ENCODE measurements around the gene CFAP74. TPM values are rescaled to one million over a fixed set of nuclear protein-coding genes. Genes with fewer than 3 reads are reported as not detected.

CFAP74 gene
- total and polyA plus RNA-seq, 2 experiments from 2014 or later = not detected

GRCh38 chr1:2009101-2010053 lies 5.8 kb upstream of the CFAP74 start:
- no peaks in the 10 kb centered on the region for H3K9me3 ChIP-seq (ENCODE audit: low read depth)
- DNase-seq (ENCODE audit: low spot score) = no peak
- no peaks in the 10 kb centered on the region for H3K79me2 ChIP-seq
- no peaks in the 10 kb centered on the region for H3K9me2 ChIP-seq (replicated peaks; ENCODE audit: insufficient read depth)
- H3K27me3 ChIP-seq = peaks cover 6% of the 10 kb centered on the region
- no peak overlapping the region for H3K4me3 ChIP-seq
- H3K36me3 ChIP-seq (replicated peaks; ENCODE audit: insufficient read depth, low read depth) = no peaks in the 10 kb centered on the region
- H3K4me1 ChIP-seq (ENCODE audit: insufficient read depth) = no peaks in the 10 kb centered on the region
- H4K20me1 ChIP-seq (ENCODE audit: insufficient read depth, poor library complexity, severe bottlenecking) = no peaks in the 10 kb centered on the region
- TF ChIP-seq CTCF (IDR thresholded peaks at IDR 0.05; ENCODE audit: poor library complexity) = no peak
- TF ChIP-seq EZH2 (IDR thresholded peaks at IDR 0.05; ENCODE audit: borderline replicate concordance) = no peak
- TF ChIP-seq EZH2phosphoT487 (IDR thresholded peaks at IDR 0.05; ENCODE audit: low read depth, severe bottlenecking, unreplicated experiment) = no peak
- H2AFZ ChIP-seq = no peak overlapping the region
- H3K4me2 ChIP-seq = no peak overlapping the region
- no peak overlapping the region for H3K27ac ChIP-seq
- 85% methylated on average over 27 of the region's 27 CpGs for WGBS (ENCODE audit: low lambda C conversion rate, missing lambda C conversion rate)

GRCh38 chr1:2004856-2005255 lies 1.3 kb upstream of the CFAP74 start:
- Histone ChIP-seq H4K20me1 (ENCODE audit: insufficient read depth, poor library complexity, severe bottlenecking) (no peaks in the 10 kb centered on the region), H3K4me1 (ENCODE audit: insufficient read depth) (peaks cover 4% of the 10 kb centered on the region), H3K9me2 (replicated peaks; ENCODE audit: insufficient read depth) (no peaks in the 10 kb centered on the region), H3K4me3 (no peak overlapping the region), H3K27me3 (peaks cover 3% of the 10 kb centered on the region), H3K27ac (no peak overlapping the region), H3K4me2 (no peak overlapping the region), H3K9me3 (ENCODE audit: low read depth) (no peaks in the 10 kb centered on the region), H3K36me3 (replicated peaks; ENCODE audit: insufficient read depth, low read depth) (no peaks in the 10 kb centered on the region), H3K79me2 (no peaks in the 10 kb centered on the region), H2AFZ (no peak overlapping the region)
- WGBS (ENCODE audit: low lambda C conversion rate, missing lambda C conversion rate) = 90% methylated on average over 20 of the region's 21 CpGs
- TF ChIP-seq EZH2 (IDR thresholded peaks at IDR 0.05; ENCODE audit: borderline replicate concordance) = no peak
- no peak for TF ChIP-seq EZH2phosphoT487 (IDR thresholded peaks at IDR 0.05; ENCODE audit: low read depth, severe bottlenecking, unreplicated experiment)
- TF ChIP-seq CTCF (IDR thresholded peaks at IDR 0.05; ENCODE audit: poor library complexity) = no peak
- no peak for DNase-seq (ENCODE audit: low spot score)

- WGBS (ENCODE audit: low lambda C conversion rate, missing lambda C conversion rate) = 72% methylated on average over 13 of the region's 13 CpGs
- no peak overlapping the region for H3K4me3 ChIP-seq
- H3K9me3 ChIP-seq (ENCODE audit: low read depth) = no peaks in the 10 kb centered on the region
- peak; percentile 53 for DNase-seq (ENCODE audit: low spot score)
- no peaks in the 10 kb centered on the region for H3K79me2 ChIP-seq
- no peak for TF ChIP-seq EZH2 (IDR thresholded peaks at IDR 0.05; ENCODE audit: borderline replicate concordance)
- no peak for TF ChIP-seq CTCF (IDR thresholded peaks at IDR 0.05; ENCODE audit: poor library complexity)
- TF ChIP-seq EZH2phosphoT487 (IDR thresholded peaks at IDR 0.05; ENCODE audit: low read depth, severe bottlenecking, unreplicated experiment) = no peak
- no peaks in the 10 kb centered on the region for H3K36me3 ChIP-seq (replicated peaks; ENCODE audit: insufficient read depth, low read depth)
- peaks cover 3% of the 10 kb centered on the region for H3K27me3 ChIP-seq
- no peaks in the 10 kb centered on the region for H3K9me2 ChIP-seq (replicated peaks; ENCODE audit: insufficient read depth)
- peaks cover 4% of the 10 kb centered on the region for H3K4me1 ChIP-seq (ENCODE audit: insufficient read depth)
- no peak overlapping the region for H3K27ac ChIP-seq
- H3K4me2 ChIP-seq = no peak overlapping the region
- no peak overlapping the region for H2AFZ ChIP-seq
- H4K20me1 ChIP-seq (ENCODE audit: insufficient read depth, poor library complexity, severe bottlenecking) = no peaks in the 10 kb centered on the region
These were observed 1.7 kb downstream of the CFAP74 start for GRCh38 chr1:2001773-2002411.
